ENCODE measurements around the gene FILIP1L.

Gene FILIP1L

GRCh38 chr3:99954914-99955644, 159.2 kb downstream of the FILIP1L start:
- Mint-ChIP-seq H3K27ac (peak overlapping the region; percentile 34), H3K27me3 (ENCODE audit: low read depth, poor library complexity) (no peaks in the 10 kb centered on the region), H3K36me3 (ENCODE audit: low read depth) (no peaks in the 10 kb centered on the region), H3K9me3 (no peaks in the 10 kb centered on the region), H3K4me1 (peaks cover 11% of the 10 kb centered on the region), H3K4me3 (no peak overlapping the region)
- no peak for DNase-seq
- no peak for TF ChIP-seq CTCF (IDR thresholded peaks at IDR 0.05)

GRCh38 chr3:99953596-99953995, 160.7 kb downstream of the FILIP1L start:
- no peaks in the 10 kb centered on the region for H3K36me3 Mint-ChIP-seq (ENCODE audit: low read depth)

GRCh38 chr3:99952306-99952705, 162.0 kb downstream of the FILIP1L start:
- Mint-ChIP-seq H3K36me3 (ENCODE audit: low read depth) (no peaks in the 10 kb centered on the region), H3K4me1 (peaks cover 4% of the 10 kb centered on the region), H3K27ac (no peak overlapping the region)

More at GRCh38 chr3:99953596-99953995, 160.7 kb downstream of the FILIP1L start:
- H3K27me3 Mint-ChIP-seq (ENCODE audit: low read depth, poor library complexity) = no peaks in the 10 kb centered on the region
- no peak overlapping the region for H3K27ac Mint-ChIP-seq
- no peaks in the 10 kb centered on the region for H3K9me3 Mint-ChIP-seq
- no peak for TF ChIP-seq CTCF (IDR thresholded peaks at IDR 0.05)
- H3K4me1 Mint-ChIP-seq = peaks cover 10% of the 10 kb centered on the region
- H3K4me3 Mint-ChIP-seq = no peak overlapping the region
- no peak for DNase-seq

GRCh38 chr3:99951701-99952100, 162.6 kb downstream of the FILIP1L start:
- no peaks in the 10 kb centered on the region for H3K27me3 Mint-ChIP-seq (ENCODE audit: low read depth, poor library complexity)
- no peaks in the 10 kb centered on the region for H3K9me3 Mint-ChIP-seq
- DNase-seq = no peak
- no peak for TF ChIP-seq CTCF (IDR thresholded peaks at IDR 0.05)
- H3K4me3 Mint-ChIP-seq = no peak overlapping the region
- H3K36me3 Mint-ChIP-seq (ENCODE audit: low read depth) = no peaks in the 10 kb centered on the region
- peaks cover 4% of the 10 kb centered on the region for H3K4me1 Mint-ChIP-seq
- no peak overlapping the region for H3K27ac Mint-ChIP-seq

More at GRCh38 chr3:99952306-99952705, 162.0 kb downstream of the FILIP1L start:
- Mint-ChIP-seq H3K9me3 (no peaks in the 10 kb centered on the region), H3K27me3 (ENCODE audit: low read depth, poor library complexity) (no peaks in the 10 kb centered on the region), H3K4me3 (no peak overlapping the region)
- DNase-seq = no peak
- TF ChIP-seq CTCF (IDR thresholded peaks at IDR 0.05) = no peak

- Mint-ChIP-seq H3K36me3 (ENCODE audit: low read depth) (no peaks in the 10 kb centered on the region), H3K9me3 (no peaks in the 10 kb centered on the region), H3K4me1 (peaks cover 5% of the 10 kb centered on the region), H3K4me3 (no peak overlapping the region), H3K27me3 (ENCODE audit: low read depth, poor library complexity) (no peaks in the 10 kb centered on the region), H3K27ac (no peak overlapping the region)
- DNase-seq = no peak
- no peak for TF ChIP-seq CTCF (IDR thresholded peaks at IDR 0.05)
These were observed 163.4 kb downstream of the FILIP1L start for GRCh38 chr3:99950921-99951320.

All from nephron progenitor cell (in vitro differentiated cells).